HepG2 (cell line): Measurements from ENCODE around the gene COG5. TPM values are rescaled to one million over a fixed set of nuclear protein-coding genes. Genes with fewer than 3 reads are reported as not detected.

Source experiments
- CEBPG ChIP-seq: IDR thresholded peaks from 2 replicates; pipeline ENCODE4 v1.6.1; 2016
- CENPBD1 ChIP-seq: sonication (generic); formaldehyde crosslinking; IDR thresholded peaks from 2 replicates; pipeline ENCODE4 v1.8.0; 2022; ENCODE audit warnings: missing genetic modification reagents, low read depth, mild to moderate bottlenecking, borderline replicate concordance
- ELF1 ChIP-seq: sonication (generic); formaldehyde crosslinking; IDR thresholded peaks from 2 replicates; pipeline ENCODE4 v1.4.0; 2020; ENCODE audit warnings: missing genetic modification reagents
- FOXA1 ChIP-seq, 2 experiments: fragments of 450-650 bp in 1 of 2; sonication (generic) in 1 of 2; formaldehyde crosslinking in 1 of 2; IDR thresholded peaks; 2 replicates each; pipeline versions ENCODE4 v1.4.0 to v1.6.1; 2016 to 2020; ENCODE audit warnings: missing genetic modification reagents in 1 of 2
- FOXK2 ChIP-seq: fragments of 450-650 bp; IDR thresholded peaks from 2 replicates; pipeline ENCODE4 v1.6.1; 2016
- HIC2 ChIP-seq: sonication (generic); formaldehyde crosslinking; IDR thresholded peaks from 2 replicates; pipeline ENCODE4 v1.9.0; 2022; ENCODE audit warnings: low read depth, missing genetic modification reagents
- KLF9 ChIP-seq: IDR thresholded peaks from 2 replicates; pipeline ENCODE4 v1.6.1; 2016; ENCODE audit warnings: low read depth
- MEF2D ChIP-seq: sonication (generic); formaldehyde crosslinking; IDR thresholded peaks from 2 replicates; pipeline ENCODE4 v1.5.1; 2020; ENCODE audit warnings: mild to moderate bottlenecking, missing genetic modification reagents
- NCOA2 ChIP-seq: sonication (generic); formaldehyde crosslinking; IDR thresholded peaks from 2 replicates; pipeline ENCODE4 v1.8.0; 2022; ENCODE audit warnings: inconsistent platforms
- POGZ ChIP-seq: sonication (generic); formaldehyde crosslinking; IDR thresholded peaks from 2 replicates; pipeline ENCODE4 v1.4.0; 2020; ENCODE audit warnings: mild to moderate bottlenecking, missing genetic modification reagents
- SMAD3 ChIP-seq: sonication (generic); formaldehyde crosslinking; IDR thresholded peaks from 2 replicates; pipeline ENCODE4 v1.4.0; 2020; ENCODE audit warnings: missing genetic modification reagents
- ZNF17 ChIP-seq: sonication (generic); formaldehyde crosslinking; IDR thresholded peaks from 2 replicates; pipeline ENCODE4 v1.5.0; 2020; ENCODE audit warnings: mild to moderate bottlenecking, missing genetic modification reagents
- ZNF326 ChIP-seq: sonication (generic); formaldehyde crosslinking; IDR thresholded peaks from 2 replicates; pipeline ENCODE4 v1.4.0; 2020; ENCODE audit warnings: missing genetic modification reagents, borderline replicate concordance
- ZNF33B ChIP-seq: sonication (generic); formaldehyde crosslinking; IDR thresholded peaks from 2 replicates; pipeline ENCODE4 v1.5.1; 2020; ENCODE audit warnings: mild to moderate bottlenecking, missing genetic modification reagents
- ZNF552 ChIP-seq: sonication (generic); formaldehyde crosslinking; IDR thresholded peaks from 2 replicates; pipeline ENCODE4 v1.9.0; 2022; ENCODE audit warnings: missing genetic modification reagents, mild to moderate bottlenecking, borderline replicate concordance
- ZNF616 ChIP-seq: sonication (generic); formaldehyde crosslinking; IDR thresholded peaks from 2 replicates; pipeline ENCODE4 v1.5.0; 2020; ENCODE audit warnings: low read depth, mild to moderate bottlenecking, missing genetic modification reagents
- ZNF639 ChIP-seq: conservative IDR thresholded peaks from 2 replicates; pipeline ENCODE4 v1.6.1; 2018; ENCODE audit warnings: missing genetic modification reagents
- ZNF773 ChIP-seq: sonication (generic); formaldehyde crosslinking; IDR thresholded peaks from 2 replicates; pipeline ENCODE4 v1.4.0; 2020; ENCODE audit warnings: missing genetic modification reagents, borderline replicate concordance
- ZSCAN20 ChIP-seq: sonication (generic); formaldehyde crosslinking; IDR thresholded peaks from 2 replicates; pipeline ENCODE4 v1.4.0; 2020; ENCODE audit warnings: missing genetic modification reagents, mild to moderate bottlenecking, borderline replicate concordance
- ZSCAN21 ChIP-seq: sonication (generic); formaldehyde crosslinking; IDR thresholded peaks from 2 replicates; pipeline ENCODE4 v1.8.0; 2022; ENCODE audit warnings: mild to moderate bottlenecking, missing genetic modification reagents, moderate library complexity, borderline replicate concordance
- polyA plus RNA-seq, 8 experiments: library from polyadenylated mRNA; depleted of rRNA in 3 of 8; stranded (reverse) in 7 of 8; unstranded in 1 of 8; fragments of >200 nt; fragmentation: Illumina TruSeq in 4 of 8; extraction: Trizol in 4 of 8; gene quantifications; 2 replicates each; pipeline versions ENCODE4 v1.2.1 to v1.2.3, GENCODE V29; 2011 to 2016; ENCODE audit warnings: low read depth in 4 of 8, missing spikeins in 1 of 8, mixed read lengths in 1 of 8; ENCODE audit not compliant: insufficient read depth in 1 of 8
- total RNA-seq, 5 experiments: library from RNA; depleted of rRNA; stranded (reverse); fragments of >200 nt; fragmentation: Illumina TruSeq; extraction: Trizol; gene quantifications; 2 replicates each; pipeline ENCODE4 v1.2.3, GENCODE V29; 2016; ENCODE audit warnings: low read depth in 1 of 5

COG5 gene
- total and polyA plus RNA-seq, 2 of the 13 experiments (the other 11 are each of a cell fraction or from before 2014, with no cell fraction given), result 20.4 to 31.3 TPM

GRCh38 chr7:107579885-107580715, 16.4 kb upstream of the COG5 start, which contains the start of gene BCAP29 (continued):
- TF ChIP-seq CEBPG (CRISPR knock-in tag) (0 out of 2 replicates have a peak, but pooled peaks have one; percentile 8), ZNF17 (no peak), ZSCAN21 (no peak), ZNF639 (CRISPR knock-in tag) (peak; percentile 54; the same call in 1 of the 2 replicates), POGZ (CRISPR knock-in tag) (peak; percentile 41; the same call in 1 of the 2 replicates), NCOA2 (CRISPR knock-in tag) (0 out of 2 replicates have a peak, but pooled peaks have one; percentile 2), KLF9 (CRISPR knock-in tag) (no peak; the same call in 1 of the 2 replicates), ZNF616 (CRISPR knock-in tag) (0 out of 2 replicates have a peak, but pooled peaks have one; percentile 57), SMAD3 (CRISPR knock-in tag) (no peak), ZNF773 (CRISPR knock-in tag) (no peak), FOXK2 (no peak), MEF2D (0 out of 2 replicates have a peak, but pooled peaks have one; percentile 19), ELF1 (CRISPR knock-in tag) (peak; percentile 40; the same call in 1 of the 2 replicates), ZNF33B (CRISPR knock-in tag) (no peak), FOXA1 (IDR thresholded peaks at IDR 0.05) (no peak), FOXA1 (CRISPR knock-in tag; IDR thresholded peaks at IDR 0.05) (no peak), ZNF552 (CRISPR knock-in tag) (no peak), ZNF326 (no peak), HIC2 (CRISPR knock-in tag) (no peak), ZSCAN20 (CRISPR knock-in tag) (no peak), CENPBD1 (no peak)
